ENCODE measurements around the gene PNMA6E. TPM values are rescaled to one million over a fixed set of nuclear protein-coding genes. Genes with fewer than 3 reads are reported as not detected.

PNMA6E gene
- total and polyA plus RNA-seq, 9 donors, result not detected

DNA sequence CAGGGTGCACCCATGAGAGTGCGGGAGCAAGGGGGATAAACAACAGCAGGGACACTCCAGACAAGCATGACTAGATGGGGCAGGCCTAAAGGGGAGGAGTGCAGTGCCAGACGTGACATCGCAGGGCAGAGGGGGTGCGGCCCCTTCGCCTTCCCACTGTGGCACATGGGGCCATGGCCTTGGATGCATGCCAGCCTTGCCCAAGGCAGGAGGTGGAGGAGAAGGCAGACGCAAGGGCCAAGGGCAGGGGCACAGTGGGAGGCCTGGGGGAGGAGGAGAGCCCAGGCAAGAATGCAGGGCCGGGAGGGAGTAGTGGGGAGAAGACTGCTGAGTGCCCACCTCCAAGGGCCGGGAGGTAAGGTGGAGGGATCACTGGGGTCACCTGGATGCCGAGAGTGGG lies 21.6 kb downstream of the PNMA6E start:
- Histone ChIP-seq H3K36me3 (ENCODE audit: control insufficient read depth, insufficient read depth, low read length) (no peaks in the 10 kb centered on the region), H3K4me1 (ENCODE audit: control insufficient read depth, insufficient read depth, low read length) (peaks cover 26% of the 10 kb centered on the region), H3K4me3 (ENCODE audit: low read length) (no peak overlapping the region), H3K9me3 (replicated peaks; ENCODE audit: control insufficient read depth, low read depth, low read length) (peaks cover 5% of the 10 kb centered on the region), H3K27me3 (ENCODE audit: control insufficient read depth, insufficient read depth, low read length) (no peaks in the 10 kb centered on the region), H3K27ac (ENCODE audit: low read length) (no peak overlapping the region)
- no peak for DNase-seq
- 82% methylated on average over 9 of the region's 9 CpGs for WGBS (ENCODE audit: insufficient coverage)

DNA sequence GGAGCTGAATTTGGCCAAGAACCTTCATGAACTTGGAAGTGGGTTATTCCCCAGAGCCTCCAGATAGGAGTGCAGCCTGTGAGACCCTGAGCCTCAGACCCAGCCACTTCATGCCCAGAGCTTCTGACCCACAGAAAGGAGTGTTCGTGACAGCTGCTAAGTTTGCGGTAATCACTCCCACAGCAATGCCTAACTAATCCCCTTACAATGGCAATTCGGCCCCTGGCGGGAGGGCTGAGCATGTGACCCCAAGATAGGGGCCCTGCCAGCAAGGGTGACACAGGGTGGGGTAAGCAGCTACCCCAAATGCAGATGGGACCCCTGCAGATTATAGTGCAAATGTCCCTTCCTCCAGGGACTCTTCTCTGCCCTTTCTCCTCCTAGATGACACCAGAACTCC lies 22.5 kb downstream of the PNMA6E start:
- no peak overlapping the region for H3K4me3 ChIP-seq (ENCODE audit: low read length)
- H3K27me3 ChIP-seq (ENCODE audit: control insufficient read depth, insufficient read depth, low read length), result no peaks in the 10 kb centered on the region
- 74% methylated on average over 3 of the region's 4 CpGs for WGBS (ENCODE audit: insufficient coverage)
- no peak for DNase-seq
- no peak overlapping the region for H3K27ac ChIP-seq (ENCODE audit: low read length)
- no peaks in the 10 kb centered on the region for H3K36me3 ChIP-seq (ENCODE audit: control insufficient read depth, insufficient read depth, low read length)
- peaks cover 26% of the 10 kb centered on the region for H3K4me1 ChIP-seq (ENCODE audit: control insufficient read depth, insufficient read depth, low read length)
- peaks cover 5% of the 10 kb centered on the region for H3K9me3 ChIP-seq (replicated peaks; ENCODE audit: control insufficient read depth, low read depth, low read length)

DNA sequence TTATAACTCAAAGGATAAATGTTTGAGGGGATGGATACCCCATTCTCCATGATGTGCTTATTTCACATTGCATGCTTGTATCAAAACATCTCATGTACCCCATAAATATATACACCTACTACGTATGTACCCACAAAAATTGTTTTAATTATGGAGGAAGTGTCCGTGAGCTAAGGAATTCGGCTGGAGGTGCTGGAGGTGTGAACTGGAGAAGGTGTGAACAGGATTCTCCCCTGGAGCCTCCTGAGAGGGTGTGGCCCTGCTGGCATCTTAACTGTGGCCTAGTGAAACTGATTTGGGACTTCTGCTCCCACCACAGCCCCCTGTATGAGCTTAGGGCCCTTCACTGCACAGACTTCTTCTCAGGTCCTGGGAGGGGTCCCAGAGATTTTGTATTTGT lies 23.4 kb downstream of the PNMA6E start:
- Histone ChIP-seq H3K27ac (ENCODE audit: low read length) (no peak overlapping the region), H3K9me3 (replicated peaks; ENCODE audit: control insufficient read depth, low read depth, low read length) (peaks cover 5% of the 10 kb centered on the region), H3K36me3 (ENCODE audit: control insufficient read depth, insufficient read depth, low read length) (no peaks in the 10 kb centered on the region), H3K4me1 (ENCODE audit: control insufficient read depth, insufficient read depth, low read length) (peaks cover 26% of the 10 kb centered on the region), H3K27me3 (ENCODE audit: control insufficient read depth, insufficient read depth, low read length) (no peaks in the 10 kb centered on the region), H3K4me3 (ENCODE audit: low read length) (no peak overlapping the region)
- no peak for DNase-seq
- WGBS (ENCODE audit: insufficient coverage), result no CpG with 5 or more reads among the region's 3 CpGs

DNA sequence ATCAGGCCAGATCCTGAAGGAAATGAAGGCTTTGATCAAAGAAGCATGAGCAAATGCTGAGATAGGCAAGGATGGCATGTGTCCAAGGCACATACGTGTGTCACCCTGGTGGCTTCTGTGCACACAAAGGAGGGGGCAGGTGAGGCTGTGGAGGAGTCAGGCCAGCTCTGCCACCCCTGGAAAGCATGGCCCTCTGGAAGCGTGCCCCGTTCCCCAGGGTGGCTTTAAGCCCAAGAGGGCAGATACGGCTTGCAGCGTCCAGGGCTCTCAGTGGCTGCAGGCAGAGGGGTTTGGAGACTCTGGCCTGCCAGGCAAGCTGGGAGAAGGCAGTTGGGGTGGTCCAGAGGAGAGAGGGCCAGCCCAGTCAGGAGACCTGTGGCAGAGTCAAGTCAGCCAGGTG lies 25.6 kb downstream of the PNMA6E start:
- 71% methylated on average over 3 of the region's 5 CpGs for WGBS (ENCODE audit: insufficient coverage)
- Histone ChIP-seq H3K27me3 (ENCODE audit: control insufficient read depth, insufficient read depth, low read length) (no peaks in the 10 kb centered on the region), H3K4me3 (ENCODE audit: low read length) (no peak overlapping the region), H3K27ac (ENCODE audit: low read length) (no peak overlapping the region), H3K36me3 (ENCODE audit: control insufficient read depth, insufficient read depth, low read length) (no peaks in the 10 kb centered on the region), H3K4me1 (ENCODE audit: control insufficient read depth, insufficient read depth, low read length) (peaks cover 9% of the 10 kb centered on the region), H3K9me3 (replicated peaks; ENCODE audit: control insufficient read depth, low read depth, low read length) (peaks cover 5% of the 10 kb centered on the region)
- no peak for DNase-seq

DNA sequence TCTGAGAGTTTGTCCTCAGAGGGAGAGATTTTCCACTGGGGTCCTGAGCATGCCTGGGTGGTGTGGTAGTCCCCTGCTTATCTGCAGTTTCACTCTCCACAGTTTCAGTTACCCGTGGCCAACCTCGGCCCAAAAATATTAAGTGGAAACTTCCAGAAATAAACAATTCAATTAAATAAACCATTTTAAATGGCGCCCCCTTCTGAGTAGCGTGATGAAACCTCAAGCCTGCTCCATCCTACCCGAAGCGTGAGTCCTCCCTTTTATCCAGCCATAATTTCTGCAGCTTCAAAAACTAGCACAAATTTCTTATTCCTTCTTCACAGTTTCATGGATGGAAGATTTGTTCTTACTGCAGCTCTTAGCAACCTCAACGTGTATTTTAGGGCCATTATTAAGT lies 26.7 kb downstream of the PNMA6E start:
- Histone ChIP-seq H3K27ac (ENCODE audit: low read length) (no peak overlapping the region), H3K4me3 (ENCODE audit: low read length) (no peak overlapping the region), H3K27me3 (ENCODE audit: control insufficient read depth, insufficient read depth, low read length) (no peaks in the 10 kb centered on the region), H3K36me3 (ENCODE audit: control insufficient read depth, insufficient read depth, low read length) (no peaks in the 10 kb centered on the region), H3K9me3 (replicated peaks; ENCODE audit: control insufficient read depth, low read depth, low read length) (peaks cover 5% of the 10 kb centered on the region), H3K4me1 (ENCODE audit: control insufficient read depth, insufficient read depth, low read length) (no peaks in the 10 kb centered on the region)
- DNase-seq, result no peak
- 84% methylated on average over 6 of the region's 7 CpGs for WGBS (ENCODE audit: insufficient coverage)

DNA sequence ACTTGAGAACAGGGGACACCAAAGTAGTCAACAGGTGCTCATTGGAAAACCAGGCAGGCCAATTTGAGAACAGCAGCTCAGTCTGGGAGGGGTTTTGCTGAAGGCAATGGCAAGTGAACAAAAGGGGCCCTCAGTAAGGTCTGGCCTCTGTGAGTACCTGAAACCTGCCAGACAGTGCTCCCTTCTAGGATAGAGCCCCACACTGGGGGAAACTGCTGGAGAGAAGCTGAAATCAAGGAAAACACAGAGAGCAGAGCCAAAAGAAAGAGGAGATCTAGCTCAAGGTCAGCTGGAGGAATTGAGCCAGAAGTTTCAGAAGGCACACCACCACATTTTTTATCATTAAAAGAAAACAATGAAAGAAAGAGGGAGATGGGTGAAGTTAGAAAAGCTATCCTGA lies 28.2 kb downstream of the PNMA6E start:
- Histone ChIP-seq H3K9me3 (replicated peaks; ENCODE audit: control insufficient read depth, low read depth, low read length) (peaks cover 5% of the 10 kb centered on the region), H3K4me1 (ENCODE audit: control insufficient read depth, insufficient read depth, low read length) (no peaks in the 10 kb centered on the region), H3K27ac (ENCODE audit: low read length) (no peak overlapping the region)

DNA sequence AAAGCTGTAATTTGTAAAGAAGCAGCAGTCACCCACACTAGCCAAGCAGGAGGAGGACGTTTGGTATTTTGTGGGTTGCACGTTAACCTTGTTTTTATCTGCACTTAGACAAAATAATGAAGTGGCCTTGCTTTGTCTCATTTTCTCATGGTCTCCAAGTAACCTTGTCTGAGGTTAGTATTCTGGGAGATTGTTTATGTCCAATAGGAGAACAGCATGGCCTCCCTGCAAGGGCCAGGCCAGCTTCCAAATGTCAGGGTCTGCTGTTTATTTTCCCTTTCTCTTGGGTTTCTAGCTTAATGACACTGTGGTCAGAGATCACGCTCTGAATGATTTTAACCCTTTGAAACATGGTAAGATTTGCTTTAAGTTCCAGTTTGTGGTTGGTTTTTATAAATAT lies 29.9 kb downstream of the PNMA6E start:
- DNase-seq, result no peak
- 61% methylated on average over 2 of the region's 3 CpGs for WGBS (ENCODE audit: insufficient coverage)
- no peak overlapping the region for H3K27ac ChIP-seq (ENCODE audit: low read length)
- H3K36me3 ChIP-seq (ENCODE audit: control insufficient read depth, insufficient read depth, low read length), result no peaks in the 10 kb centered on the region
- H3K4me1 ChIP-seq (ENCODE audit: control insufficient read depth, insufficient read depth, low read length), result no peaks in the 10 kb centered on the region
- H3K9me3 ChIP-seq (replicated peaks; ENCODE audit: control insufficient read depth, low read depth, low read length), result peaks cover 2% of the 10 kb centered on the region
- H3K27me3 ChIP-seq (ENCODE audit: control insufficient read depth, insufficient read depth, low read length), result no peaks in the 10 kb centered on the region
- H3K4me3 ChIP-seq (ENCODE audit: low read length), result no peak overlapping the region

More for the DNA sequence above, 28.2 kb downstream of the PNMA6E start:
- DNase-seq, result no peak
- no peaks in the 10 kb centered on the region for H3K27me3 ChIP-seq (ENCODE audit: control insufficient read depth, insufficient read depth, low read length)
- no peaks in the 10 kb centered on the region for H3K36me3 ChIP-seq (ENCODE audit: control insufficient read depth, insufficient read depth, low read length)
- no peak overlapping the region for H3K4me3 ChIP-seq (ENCODE audit: low read length)

DNA sequence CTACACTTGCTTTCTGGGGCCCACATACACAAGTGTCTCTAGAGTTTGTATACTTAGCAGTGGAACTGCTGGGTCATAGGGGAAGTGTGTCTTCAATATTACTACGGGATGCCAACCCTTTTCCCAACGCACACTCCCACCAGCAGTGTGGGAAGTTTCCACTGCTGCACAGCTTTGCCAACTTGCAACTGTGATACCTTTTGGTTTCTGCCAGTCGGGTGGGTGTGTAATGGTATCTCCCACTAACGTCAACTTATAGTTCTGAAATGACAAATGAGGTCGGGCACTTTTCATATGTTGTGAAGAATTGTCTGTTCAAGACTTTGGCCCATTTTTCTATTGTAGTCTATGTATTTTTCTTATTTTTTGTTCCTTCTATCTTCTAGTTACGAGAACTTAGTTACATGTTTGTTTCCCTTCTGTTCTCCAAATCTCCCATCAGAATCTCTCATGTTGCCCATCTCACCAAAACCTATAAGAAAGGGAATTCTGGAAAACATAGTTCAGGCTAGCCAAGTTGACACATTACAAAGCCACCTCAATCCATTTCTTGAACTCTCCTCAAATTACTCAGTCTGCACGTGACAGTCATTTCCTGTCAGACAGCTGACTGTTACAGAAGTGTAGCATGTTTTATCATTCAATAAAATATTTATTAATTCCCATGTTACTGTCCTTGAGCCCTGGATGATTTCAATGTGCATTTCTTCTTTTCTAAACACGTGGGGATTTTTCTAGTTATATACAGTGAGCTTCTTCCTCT lies 30.7 kb downstream of the PNMA6E start:
- Histone ChIP-seq H3K4me1 (ENCODE audit: control insufficient read depth, insufficient read depth, low read length) (no peaks in the 10 kb centered on the region), H3K9me3 (replicated peaks; ENCODE audit: control insufficient read depth, low read depth, low read length) (no peaks in the 10 kb centered on the region), H3K27me3 (ENCODE audit: control insufficient read depth, insufficient read depth, low read length) (no peaks in the 10 kb centered on the region), H3K4me3 (ENCODE audit: low read length) (no peak overlapping the region), H3K27ac (ENCODE audit: low read length) (no peak overlapping the region), H3K36me3 (ENCODE audit: control insufficient read depth, insufficient read depth, low read length) (no peaks in the 10 kb centered on the region)
- WGBS (ENCODE audit: insufficient coverage), result 17% methylated on average over 1 of the region's 8 CpGs
- no peak for DNase-seq

DNA sequence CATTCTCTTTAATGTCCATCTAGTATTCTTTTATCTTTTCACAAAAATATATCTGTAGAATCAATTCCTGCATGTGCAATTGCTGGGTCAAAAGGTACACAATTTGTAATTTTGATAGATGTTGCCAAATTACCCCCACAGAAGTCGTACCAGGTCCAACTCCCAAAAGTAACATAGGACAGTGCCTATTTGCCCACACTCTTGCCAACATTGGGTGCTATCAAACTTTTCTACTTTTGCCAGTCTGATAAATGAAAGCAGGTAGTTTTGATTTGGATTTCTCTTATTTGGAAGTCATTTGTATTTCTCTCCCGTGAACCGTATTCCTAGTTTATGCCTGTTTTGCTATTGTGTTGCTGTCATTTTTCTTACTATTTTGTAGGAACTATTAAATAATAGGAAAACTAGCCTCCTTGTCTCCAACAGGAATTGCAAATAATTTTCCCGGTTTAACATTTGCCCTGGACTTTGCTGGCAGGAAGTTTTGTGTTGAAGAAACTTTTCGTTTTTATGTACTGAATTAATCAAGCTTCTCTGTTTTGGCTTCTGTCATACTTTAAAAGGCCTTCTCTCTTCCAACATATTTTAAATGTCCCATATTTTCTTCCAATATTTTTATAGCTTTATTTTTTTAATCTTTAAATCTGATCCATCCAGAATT lies 34.1 kb downstream of the PNMA6E start:
- H3K27ac ChIP-seq (ENCODE audit: low read length), result no peak overlapping the region
- WGBS (ENCODE audit: insufficient coverage), result no CpG with 5 or more reads among the region's 5 CpGs
- H3K4me1 ChIP-seq (ENCODE audit: control insufficient read depth, insufficient read depth, low read length), result no peaks in the 10 kb centered on the region
- no peak for DNase-seq
- H3K27me3 ChIP-seq (ENCODE audit: control insufficient read depth, insufficient read depth, low read length), result peaks cover 2% of the 10 kb centered on the region
- H3K36me3 ChIP-seq (ENCODE audit: control insufficient read depth, insufficient read depth, low read length), result no peaks in the 10 kb centered on the region
- no peak overlapping the region for H3K4me3 ChIP-seq (ENCODE audit: low read length)
- H3K9me3 ChIP-seq (replicated peaks; ENCODE audit: control insufficient read depth, low read depth, low read length), result no peaks in the 10 kb centered on the region

DNA sequence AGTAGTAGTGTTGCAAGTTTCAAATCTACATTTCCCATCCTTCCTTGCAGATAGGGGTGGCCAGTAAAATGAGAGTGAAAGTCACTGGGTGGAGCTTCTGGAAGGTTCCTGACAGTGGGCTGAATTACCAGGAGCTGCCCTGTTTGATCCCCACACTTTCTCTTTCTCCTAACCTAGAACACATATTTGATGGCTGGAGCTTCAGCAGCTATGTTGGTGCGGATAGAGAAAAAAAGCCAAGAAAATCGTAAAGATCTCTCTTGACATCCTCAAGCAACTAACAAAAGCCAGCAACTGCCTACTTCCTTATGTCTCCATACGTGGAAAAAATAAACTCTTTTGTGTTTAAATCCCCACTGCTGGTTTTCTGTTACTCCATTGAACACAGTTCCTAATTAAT lies 35.0 kb downstream of the PNMA6E start:
- H3K27ac ChIP-seq (ENCODE audit: low read length), result no peak overlapping the region
- no peaks in the 10 kb centered on the region for H3K4me1 ChIP-seq (ENCODE audit: control insufficient read depth, insufficient read depth, low read length)
- no peaks in the 10 kb centered on the region for H3K36me3 ChIP-seq (ENCODE audit: control insufficient read depth, insufficient read depth, low read length)
- WGBS (ENCODE audit: insufficient coverage), result no CpG with 5 or more reads among the region's 3 CpGs
- no peak for DNase-seq
- peaks cover 2% of the 10 kb centered on the region for H3K27me3 ChIP-seq (ENCODE audit: control insufficient read depth, insufficient read depth, low read length)
- H3K4me3 ChIP-seq (ENCODE audit: low read length), result no peak overlapping the region
- H3K9me3 ChIP-seq (replicated peaks; ENCODE audit: control insufficient read depth, low read depth, low read length), result no peaks in the 10 kb centered on the region

Measured in muscle of leg (tissue), 11 donors.